Measurements from ENCODE around the gene KLHDC3.
"Not testable (repeated sequence)": the region's sequence is repeated elsewhere in the genome, so short reads cannot be mapped to it uniquely, and the experiment has no call there.

The KLHDC3 gene

GRCh38 chr6:43029120-43029519 lies 15.1 kb downstream of the KLHDC3 start:
- no peak for DNase-seq (ENCODE audit: low spot score)

GRCh38 chr6:43032326-43032725 lies 18.3 kb downstream of the KLHDC3 start:
- DNase-seq (ENCODE audit: low spot score), result no peak

- no peak for DNase-seq (ENCODE audit: low spot score)
These were observed 19.6 kb downstream of the KLHDC3 start for GRCh38 chr6:43033496-43034189.

- no peak for DNase-seq (ENCODE audit: low spot score)
These were observed 20.1 kb downstream of the KLHDC3 start for GRCh38 chr6:43034190-43034525.

GRCh38 chr6:43035495-43036194 lies 21.6 kb downstream of the KLHDC3 start:
- no peak for DNase-seq (ENCODE audit: low spot score)

- DNase-seq (ENCODE audit: low spot score), result no peak
These were observed 22.7 kb downstream of the KLHDC3 start for GRCh38 chr6:43036712-43037111.

GRCh38 chr6:43037197-43037596 lies 23.1 kb downstream of the KLHDC3 start:
- no peak for DNase-seq (ENCODE audit: low spot score)

- no peak for DNase-seq (ENCODE audit: low spot score)
These were observed 23.7 kb downstream of the KLHDC3 start for GRCh38 chr6:43037706-43038105.

DNA sequence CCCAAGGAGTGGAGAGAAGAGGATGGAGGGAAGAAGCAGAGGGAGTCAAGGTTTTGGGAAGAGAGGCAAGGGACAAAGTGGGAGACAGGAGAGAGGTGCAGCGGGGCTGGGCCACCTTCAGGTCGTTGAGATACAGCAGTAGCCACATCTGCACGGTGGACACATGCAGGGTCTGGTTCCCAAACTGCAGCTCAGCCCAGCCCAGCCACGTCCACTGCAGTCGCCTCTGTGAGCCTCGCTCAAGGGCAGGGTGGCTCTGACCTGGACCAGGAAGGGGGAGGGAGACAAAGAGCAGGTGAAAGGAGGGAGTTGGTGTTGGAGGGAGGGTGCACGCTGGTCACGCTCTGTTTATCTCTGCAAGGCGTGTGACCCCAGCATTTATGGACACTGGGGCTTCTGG lies 24.7 kb downstream of the KLHDC3 start:
- no peak for DNase-seq (ENCODE audit: low spot score)

DNA sequence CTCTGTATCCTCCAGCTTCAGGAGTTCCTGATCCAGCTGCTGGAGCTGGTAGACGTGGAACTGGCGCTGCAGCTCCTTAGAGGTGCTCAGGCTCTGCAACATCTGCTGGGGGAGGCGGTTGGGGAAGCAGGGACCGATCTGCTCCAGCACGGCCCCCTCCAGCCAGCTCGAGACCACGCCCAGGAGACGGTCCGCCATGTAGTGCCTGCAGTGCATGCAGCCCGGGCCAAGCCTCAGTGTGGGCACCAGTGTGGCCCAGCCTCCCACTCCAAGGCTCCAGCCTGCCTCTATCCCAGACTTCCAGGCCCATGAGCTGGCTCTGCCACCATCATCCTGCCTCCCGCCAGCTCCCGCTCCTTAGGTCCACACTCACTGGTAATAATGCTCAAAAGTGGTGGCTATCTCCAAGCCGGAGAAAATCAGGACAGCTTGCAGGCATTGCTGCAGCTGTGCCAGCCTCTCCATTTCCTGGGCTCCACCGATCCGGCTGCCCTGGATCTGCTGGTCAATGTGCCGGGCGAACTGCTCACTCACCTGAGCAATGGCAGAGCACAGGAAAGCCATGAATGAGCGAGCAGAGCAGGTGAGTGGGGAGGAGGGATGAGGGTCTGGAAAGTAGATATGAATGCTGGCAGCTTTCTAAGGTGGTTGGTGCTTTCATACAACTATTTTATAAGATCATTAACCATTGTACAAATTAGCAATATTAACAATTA lies 26.7 kb downstream of the KLHDC3 start:
- no peak for DNase-seq (ENCODE audit: low spot score)

DNA sequence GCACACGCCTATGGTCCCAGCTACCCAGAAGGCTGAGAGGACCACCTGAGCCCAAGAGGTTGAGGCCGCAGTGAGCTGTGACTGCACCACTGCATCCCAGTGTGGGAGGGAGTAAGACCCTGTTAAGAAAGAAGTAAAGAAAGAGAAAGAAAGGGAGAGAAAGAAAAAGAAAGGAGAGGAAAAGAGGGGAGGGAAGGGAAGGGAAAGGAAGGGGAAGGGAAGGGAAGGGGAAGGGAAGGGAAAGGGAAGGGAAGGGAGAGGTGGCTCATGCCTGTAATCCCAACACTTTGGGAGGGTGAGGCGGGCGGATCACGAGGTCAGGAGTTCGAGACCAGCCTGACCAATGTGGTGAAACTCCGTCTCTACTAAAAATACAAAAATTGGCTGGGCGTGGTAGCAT lies 27.4 kb downstream of the KLHDC3 start:
- DNase-seq (ENCODE audit: low spot score), result not testable (repeated sequence)

GRCh38 chr6:43043310-43043709 lies 29.3 kb downstream of the KLHDC3 start:
- DNase-seq (ENCODE audit: low spot score), result no peak

DNA sequence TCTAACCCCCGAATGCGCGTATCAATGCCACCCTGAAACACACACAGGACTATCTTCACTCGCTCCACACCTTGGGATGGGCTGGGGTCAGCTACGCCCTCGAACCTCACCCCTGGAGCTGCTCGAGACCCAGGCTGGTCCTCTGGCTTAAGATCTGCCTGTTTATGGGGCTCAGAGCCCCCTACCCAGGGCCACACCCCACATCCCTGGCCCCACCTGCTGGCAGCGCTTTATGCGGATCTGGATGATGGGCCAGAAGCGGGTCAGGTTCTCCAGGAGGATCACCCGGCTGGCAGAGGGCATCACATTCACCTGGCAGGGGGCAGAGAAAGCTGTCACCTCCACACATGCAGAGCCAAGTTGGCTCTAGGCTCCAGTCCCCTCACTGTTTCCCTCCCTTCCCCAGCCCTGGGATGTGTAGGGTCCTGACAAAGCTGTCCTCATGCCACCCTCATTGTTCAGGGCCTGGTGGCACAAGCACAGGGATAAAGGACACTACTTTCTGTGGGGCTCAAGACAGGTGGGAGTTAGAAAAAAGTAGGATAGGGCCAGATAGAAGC lies 31.4 kb downstream of the KLHDC3 start:
- DNase-seq (ENCODE audit: low spot score), result no peak

GRCh38 chr6:43047998-43048397 lies 33.9 kb downstream of the KLHDC3 start:
- no peak for DNase-seq (ENCODE audit: low spot score)

DNA sequence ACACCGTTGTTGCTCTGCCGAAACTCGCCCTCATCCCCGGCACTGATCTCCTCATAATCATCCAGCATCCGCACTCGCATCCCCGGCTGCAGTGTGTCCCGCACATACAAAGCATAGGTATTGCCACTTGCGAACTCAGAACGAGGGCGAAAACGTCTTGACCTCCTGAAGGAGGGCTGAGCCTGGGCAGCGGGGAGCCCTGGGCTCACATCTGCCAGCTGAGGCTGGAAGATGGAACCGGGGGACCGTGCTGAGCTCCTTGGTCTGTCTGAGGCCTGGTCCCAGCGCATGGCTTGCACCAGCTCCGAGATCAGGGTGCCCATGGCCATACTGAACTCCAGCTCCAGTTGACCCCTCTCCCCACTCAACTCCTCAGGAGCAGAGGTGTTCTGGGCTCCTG lies 36.9 kb downstream of the KLHDC3 start:
- no peak for DNase-seq (ENCODE audit: low spot score)

- no peak for DNase-seq (ENCODE audit: low spot score)
These were observed 38.3 kb downstream of the KLHDC3 start for GRCh38 chr6:43052225-43052841.

- DNase-seq (ENCODE audit: low spot score), result peak; percentile 35
These were observed 38.9 kb downstream of the KLHDC3 start for GRCh38 chr6:43052842-43053544.

- DNase-seq (ENCODE audit: low spot score), result peak; percentile 99
These were observed 39.6 kb downstream of the KLHDC3 start, which contains the start of gene CUL7 for GRCh38 chr6:43053545-43054205. Gene CUL7 (minus strand): TSS chr6:43053851. CDS start chr6:43052788, 1,063 bp downstream.

GRCh38 chr6:43054206-43054943 lies 40.3 kb downstream of the KLHDC3 start:
- peak; percentile 67 for DNase-seq (ENCODE audit: low spot score)

DNA sequence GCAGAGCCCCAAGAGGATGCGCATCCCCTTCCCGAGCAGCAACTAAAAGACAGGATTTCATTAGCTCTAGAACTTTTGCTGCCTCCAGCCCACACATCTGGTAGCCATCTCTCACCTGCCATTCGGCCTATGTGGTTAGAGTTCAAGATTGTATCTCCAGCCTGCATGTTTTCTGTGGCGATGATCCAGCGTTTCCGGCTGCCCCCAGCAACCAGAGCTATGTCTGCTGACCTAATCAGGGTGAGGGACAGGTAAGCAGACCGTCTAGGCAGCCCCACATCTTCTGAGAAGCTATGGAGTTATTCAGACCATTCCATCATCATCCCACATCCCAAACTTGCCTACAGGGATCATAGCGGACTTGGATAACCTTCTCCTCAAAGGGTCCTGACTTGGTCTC lies 41.9 kb downstream of the KLHDC3 start:
- no peak for DNase-seq (ENCODE audit: low spot score)

All from AG08396 (cell line).